Fibroblast of the aortic adventitia (primary cell): ENCODE measurements around the gene HSD17B11. TPM values are rescaled to one million over a fixed set of nuclear protein-coding genes. Genes with fewer than 3 reads are reported as not detected.

Experiments used
- small RNA-seq: library from RNA; depleted of rRNA; stranded (forward); fragments of <200 nt; gene quantifications from one replicate; pipeline ENCODE3, GENCODE V24; 2012
- total RNA-seq: library from RNA; depleted of rRNA; stranded (reverse); fragments of >200 nt; gene quantifications from 2 replicates; pipeline ENCODE4 v1.2.3, GENCODE V29; 2012; ENCODE audit warnings: low replicate concordance

Gene HSD17B11
- total RNA-seq, 1 donor, result 46.8 TPM

Small RNAs within 50 kb of the gene (small RNA-seq; reads per million reads assigned to genes)
- gene MIR5705 (not detected), gene RN7SL681P (not detected)

Other genes with a start within 250 kb of the HSD17B11 start
- gene KLHL8, start 170.6 kb downstream of the HSD17B11 start, total RNA-seq, result 10.1 and 62.4 TPM in 2 replicates
- 0.18 TPM in 1 of 2 replicates, not detected in the other for gene HSD17B13, start 68.3 kb downstream of the HSD17B11 start, total RNA-seq
- gene NUDT9, start 31.4 kb upstream of the HSD17B11 start, total RNA-seq, result 15.5 and 61.3 TPM in 2 replicates
- gene SPARCL1, start 138.2 kb upstream of the HSD17B11 start, total RNA-seq, result not detected in 2 replicates
- gene DSPP, start 217.3 kb upstream of the HSD17B11 start, total RNA-seq, result not detected in 2 replicates